Ectodermal cell (in vitro differentiated cells): Measurements from ENCODE around the gene SLC29A1.
"Not testable (repeated sequence)": the region's sequence is repeated elsewhere in the genome, so short reads cannot be mapped to it uniquely, and the experiment has no call there.

ENCODE experiments used
- H3K27ac ChIP-seq: 2 replicates; pipeline ENCODE4 v1.7.0; 2013; ENCODE audit warnings: mild to moderate bottlenecking, low read depth, low read length; ENCODE audit not compliant: insufficient read depth, poor library complexity, severe bottlenecking
- H3K27me3 ChIP-seq: 2 replicates; pipeline ENCODE4 v1.7.0; 2013; ENCODE audit warnings: mild to moderate bottlenecking, low read length; ENCODE audit not compliant: insufficient read depth, control insufficient read depth, poor library complexity, severe bottlenecking
- H3K36me3 ChIP-seq: one replicate; pipeline ENCODE4 v1.7.0; 2013; ENCODE audit warnings: low read length; ENCODE audit not compliant: control insufficient read depth, insufficient read depth
- H3K4me1 ChIP-seq: one replicate; pipeline ENCODE4 v1.7.0; 2013; ENCODE audit warnings: low read length; ENCODE audit not compliant: control insufficient read depth, insufficient read depth
- H3K4me3 ChIP-seq: 2 replicates; pipeline ENCODE4 v1.7.0; 2013; ENCODE audit warnings: low read depth, low read length, control low read depth; ENCODE audit not compliant: insufficient read depth
- H3K9me3 ChIP-seq: 2 replicates; pipeline ENCODE4 v1.7.0; 2013; ENCODE audit warnings: mild to moderate bottlenecking, low read length, moderate library complexity; ENCODE audit not compliant: control insufficient read depth
- WGBS, 2 experiments: methylation state at CpG; one replicate each; pipeline ENCODE4 v1.1.7; 2013; ENCODE audit warnings: missing lambda C conversion rate in 2 of 2; 5-methylcytosine and 5-hydroxymethylcytosine counted together

SLC29A1 gene

GRCh38 chr6:44181784-44182183 is 41.6 kb upstream of the SLC29A1 start:
- H3K36me3 ChIP-seq, H3K27me3 ChIP-seq, H3K9me3 ChIP-seq, H3K4me3 ChIP-seq, H3K27ac ChIP-seq: not testable (repeated sequence)
- peaks cover 11% of the 10 kb centered on the region for H3K4me1 ChIP-seq

GRCh38 chr6:44182911-44183390 is 40.4 kb upstream of the SLC29A1 start:
- H3K9me3 ChIP-seq: no peaks in the 10 kb centered on the region
- no peaks in the 10 kb centered on the region for H3K36me3 ChIP-seq
- no peak overlapping the region for H3K27ac ChIP-seq
- H3K27me3 ChIP-seq: no peaks in the 10 kb centered on the region
- H3K4me3 ChIP-seq: no peak overlapping the region
- peaks cover 11% of the 10 kb centered on the region for H3K4me1 ChIP-seq
- WGBS, 2 experiments: 89 to 95% methylated on average over 4 of the region's 4 CpGs

GRCh38 chr6:44183783-44184182 is 39.6 kb upstream of the SLC29A1 start:
- 72 to 74% methylated on average over 9 of the region's 9 CpGs for WGBS, 2 experiments
- no peak overlapping the region for H3K4me3 ChIP-seq
- H3K9me3 ChIP-seq: no peaks in the 10 kb centered on the region
- no peaks in the 10 kb centered on the region for H3K36me3 ChIP-seq
- peaks cover 11% of the 10 kb centered on the region for H3K4me1 ChIP-seq
- no peak overlapping the region for H3K27ac ChIP-seq
- H3K27me3 ChIP-seq: no peaks in the 10 kb centered on the region

DNA sequence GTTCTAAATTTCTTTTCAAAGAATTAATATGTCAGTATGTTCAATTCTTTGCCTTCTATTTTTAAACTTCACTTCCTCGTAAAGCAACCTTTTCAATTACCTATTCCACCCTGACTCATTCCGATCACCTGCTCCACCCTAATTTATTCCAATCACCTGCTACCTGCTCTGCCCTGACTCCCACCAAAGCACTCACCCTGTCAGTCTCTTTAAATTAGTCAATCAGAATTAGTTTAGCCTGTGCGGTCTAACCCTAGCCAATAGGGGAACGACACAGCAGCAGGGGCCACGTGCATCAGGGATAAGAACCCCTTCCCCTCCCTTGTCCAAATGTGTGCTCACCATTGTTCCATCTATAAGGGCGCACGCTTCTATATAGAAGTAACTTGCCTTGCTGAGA is 38.0 kb upstream of the SLC29A1 start:
- not testable (repeated sequence) for H3K27me3 ChIP-seq, H3K9me3 ChIP-seq, H3K4me3 ChIP-seq, H3K36me3 ChIP-seq, H3K27ac ChIP-seq
- peaks cover 11% of the 10 kb centered on the region for H3K4me1 ChIP-seq
- WGBS, 2 experiments: 71 to 84% methylated on average over 7 of the region's 7 CpGs

DNA sequence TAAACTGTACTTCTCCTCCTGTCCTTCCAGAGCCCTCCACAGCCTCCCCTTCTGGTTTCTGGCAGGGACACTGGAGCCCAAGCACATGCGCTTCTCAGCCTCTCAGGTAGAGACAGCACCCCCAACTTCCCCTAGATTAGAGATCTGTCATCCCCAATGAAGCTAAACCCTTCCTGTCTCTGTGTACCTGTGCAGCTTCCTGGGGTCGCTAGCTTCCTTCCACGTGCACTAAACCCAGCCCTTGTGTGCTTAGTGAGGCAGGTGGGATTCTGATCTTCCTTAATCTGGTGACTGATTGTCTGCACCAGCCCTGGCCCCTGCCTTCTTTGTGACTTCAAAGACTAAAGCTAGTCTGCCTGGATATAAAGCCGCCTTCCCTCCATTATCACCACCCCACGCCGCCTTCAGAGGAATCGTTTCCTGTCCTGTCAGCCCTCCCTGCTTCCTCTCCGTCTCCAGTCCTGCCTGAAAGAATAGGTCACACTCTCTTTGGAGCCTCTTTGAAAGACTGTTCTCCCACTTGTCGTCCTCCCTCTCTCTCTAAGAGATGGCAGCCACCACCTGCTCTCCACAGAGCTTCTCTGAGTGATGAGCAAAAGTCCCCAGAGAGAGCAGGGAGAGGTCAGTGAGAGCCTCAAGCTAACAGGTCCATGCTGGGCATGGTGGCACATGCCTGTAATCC is 37.3 kb upstream of the SLC29A1 start:
- H3K36me3 ChIP-seq: no peaks in the 10 kb centered on the region
- peaks cover 11% of the 10 kb centered on the region for H3K4me1 ChIP-seq
- 39 to 45% methylated on average over 9 of the region's 9 CpGs for WGBS, 2 experiments
- no peaks in the 10 kb centered on the region for H3K27me3 ChIP-seq
- no peak overlapping the region for H3K4me3 ChIP-seq
- no peak overlapping the region for H3K27ac ChIP-seq
- no peaks in the 10 kb centered on the region for H3K9me3 ChIP-seq

DNA sequence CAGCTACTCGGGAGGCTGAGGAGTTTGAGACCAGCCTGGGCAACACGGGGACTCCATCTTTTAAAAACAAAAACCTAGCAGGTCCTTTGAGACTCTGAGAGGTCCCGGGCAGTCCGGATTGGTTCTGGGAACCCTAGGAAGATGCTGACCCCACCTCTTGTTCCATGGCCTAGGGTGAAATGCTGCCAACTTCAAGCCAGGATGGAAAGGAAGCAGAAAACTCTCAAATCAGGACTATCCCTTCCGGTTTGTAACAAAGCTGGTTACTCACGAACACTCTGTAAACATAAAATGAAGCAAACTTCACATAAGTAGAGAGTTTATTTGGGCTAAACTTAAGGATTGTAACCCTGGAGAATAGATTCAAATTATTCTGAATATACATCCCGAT is 36.8 kb upstream of the SLC29A1 start:
- Histone ChIP-seq H3K27ac (no peak overlapping the region), H3K27me3 (no peaks in the 10 kb centered on the region), H3K9me3 (no peaks in the 10 kb centered on the region), H3K4me3 (no peak overlapping the region), H3K4me1 (peaks cover 11% of the 10 kb centered on the region), H3K36me3 (no peaks in the 10 kb centered on the region)
- 91 to 92% methylated on average over 5 to 7 of the region's 7 CpGs for WGBS, 2 experiments

DNA sequence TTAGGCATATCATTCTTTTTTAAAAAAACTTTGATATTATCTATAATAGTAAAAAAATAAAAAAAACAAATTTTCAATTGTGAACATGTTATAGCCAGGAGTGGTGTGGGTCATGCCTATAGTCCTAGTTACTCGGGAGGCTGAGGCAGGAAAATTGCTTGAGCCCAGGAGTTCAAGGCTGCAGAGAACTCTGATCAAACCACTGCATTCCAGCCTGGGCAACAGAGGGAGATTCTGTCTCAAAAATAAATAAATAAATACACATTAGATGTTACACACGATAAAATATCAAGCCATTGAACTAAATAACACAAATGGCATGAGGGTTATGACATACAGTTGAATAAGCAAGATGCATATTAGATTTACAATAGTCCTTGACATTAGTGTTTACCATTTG is 34.6 kb upstream of the SLC29A1 start:
- H3K27ac ChIP-seq: no peak overlapping the region
- no peaks in the 10 kb centered on the region for H3K9me3 ChIP-seq
- H3K4me3 ChIP-seq: no peak overlapping the region
- no peaks in the 10 kb centered on the region for H3K27me3 ChIP-seq
- H3K4me1 ChIP-seq: peaks cover 11% of the 10 kb centered on the region
- no peaks in the 10 kb centered on the region for H3K36me3 ChIP-seq
- WGBS, 2 experiments: 85 to 89% methylated on average over 1 to 2 of the region's 2 CpGs

DNA sequence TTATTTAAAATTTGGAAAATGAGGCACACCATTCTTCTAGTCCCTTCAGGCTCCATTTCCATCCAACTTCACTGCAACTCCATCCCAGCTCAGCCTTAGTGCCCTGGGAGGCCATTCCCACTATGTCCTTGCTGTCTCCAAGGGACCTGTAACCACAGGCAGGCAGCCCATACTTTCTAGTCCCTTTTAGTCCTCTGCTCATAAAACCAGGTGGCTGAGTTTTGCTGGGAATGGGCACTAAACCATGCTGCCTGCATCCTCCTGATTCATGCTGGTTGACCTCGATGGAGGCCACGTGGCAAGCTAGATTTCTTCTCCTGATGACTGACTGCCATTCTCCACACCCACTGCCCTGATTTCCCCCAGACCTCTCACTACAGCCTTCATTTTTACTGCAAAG is 34.1 kb upstream of the SLC29A1 start:
- H3K4me1 ChIP-seq: peaks cover 11% of the 10 kb centered on the region
- no peaks in the 10 kb centered on the region for H3K9me3 ChIP-seq
- no peak overlapping the region for H3K27ac ChIP-seq
- 90 to 93% methylated on average over 2 of the region's 2 CpGs for WGBS, 2 experiments
- no peak overlapping the region for H3K4me3 ChIP-seq
- H3K27me3 ChIP-seq: no peaks in the 10 kb centered on the region
- H3K36me3 ChIP-seq: no peaks in the 10 kb centered on the region

DNA sequence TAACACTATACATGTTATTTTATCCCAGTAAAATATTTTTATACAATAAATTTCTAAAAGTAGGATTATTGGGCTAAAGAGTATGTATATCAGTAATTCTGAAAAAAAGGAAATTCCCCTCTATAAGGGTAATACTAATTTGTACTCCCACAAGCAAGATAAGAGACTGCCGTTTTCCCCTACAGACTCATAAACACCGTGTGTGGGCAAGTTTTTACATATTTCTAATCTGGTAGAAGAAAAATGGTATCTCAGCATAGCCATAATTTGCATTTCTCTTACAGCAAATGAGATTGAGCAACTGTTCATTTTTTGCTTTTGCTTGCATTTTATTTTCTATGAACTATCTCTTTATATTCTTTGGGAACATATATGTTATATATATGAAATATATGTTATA is 32.7 kb upstream of the SLC29A1 start:
- WGBS, 2 experiments: 93 to 100% methylated on average over 2 of the region's 2 CpGs
- Histone ChIP-seq H3K27me3 (no peaks in the 10 kb centered on the region), H3K9me3 (no peaks in the 10 kb centered on the region), H3K4me1 (peaks cover 10% of the 10 kb centered on the region), H3K27ac (no peak overlapping the region), H3K36me3 (no peaks in the 10 kb centered on the region), H3K4me3 (no peak overlapping the region)

- Histone ChIP-seq H3K36me3 (no peaks in the 10 kb centered on the region), H3K9me3 (no peaks in the 10 kb centered on the region)
- 77% methylated on average over 10 of the region's 10 CpGs for WGBS, 2 experiments
These were observed 30.9 kb upstream of the SLC29A1 start for GRCh38 chr6:44192428-44193041.

More at GRCh38 chr6:44192428-44193041, 30.9 kb upstream of the SLC29A1 start:
- H3K4me3 ChIP-seq: no peak overlapping the region
- H3K4me1 ChIP-seq: no peaks in the 10 kb centered on the region
- H3K27me3 ChIP-seq: no peaks in the 10 kb centered on the region
- H3K27ac ChIP-seq: no peak overlapping the region
